ENCODE results near the gene ZC3H11A. TPM values are rescaled to one million over a fixed set of nuclear protein-coding genes. Genes with fewer than 3 reads are reported as not detected.
"Not testable (repeated sequence)": the region's sequence is repeated elsewhere in the genome, so short reads cannot be mapped to it uniquely, and the experiment has no call there.

ZC3H11A gene
- 10 to 100 TPM; 98.5 to 99.5 TPM for total RNA-seq

GRCh38 chr1:203795441-203796235 lies at the start of gene ZC3H11A, which contains the start of gene ZBED6:
Gene ZC3H11A, plus strand, starts transcription at chr1:203795623. Its CDS starts 21,448 bp downstream, at chr1:203817071.
Gene ZBED6, plus strand, starts transcription at chr1:203795623. Its CDS starts 1,900 bp downstream, at chr1:203797523.
- no peaks in the 10 kb centered on the region for H3K9me3 Mint-ChIP-seq (ENCODE audit: low read depth)
- H3K27ac Mint-ChIP-seq = peak within 1 kb of the TSS; percentile 96
- H3K4me1 Mint-ChIP-seq = peaks cover 41% of the 10 kb centered on the region
- peaks cover 39% of the 10 kb centered on the region for H3K36me3 Mint-ChIP-seq
- CTCF ChIA-PET = interaction anchor here (1.4 kb wide), 1 partner anchor 31 kb away, joined by 6 read pairs; the partner anchor contains the start of gene LAX1
- peak within 1 kb of the TSS; percentile 88 for H3K4me3 Mint-ChIP-seq
- peak; percentile 100 for ATAC-seq
- H3K27me3 Mint-ChIP-seq = no peaks in the 10 kb centered on the region
- DNase-seq = peak; percentile 100

GRCh38 chr1:203746281-203746680 lies 49.1 kb upstream of the ZC3H11A start:
- CTCF ChIA-PET = no interaction called here
- no peak overlapping the region for H3K27ac Mint-ChIP-seq
- H3K27me3 Mint-ChIP-seq = no peaks in the 10 kb centered on the region

GRCh38 chr1:203751051-203751450 lies 44.4 kb upstream of the ZC3H11A start:
- CTCF ChIA-PET = interaction anchor here (0.6 to 1.2 kb wide), 2 partner anchors 18 to 44 kb away, joined by 3 to 4 read pairs; no protein-coding TSS in a partner anchor
- Mint-ChIP-seq H3K27ac (no peak overlapping the region), H3K4me3 (no peak overlapping the region), H3K36me3 (no peaks in the 10 kb centered on the region), H3K27me3 (no peaks in the 10 kb centered on the region), H3K4me1 (peaks cover 20% of the 10 kb centered on the region), H3K9me3 (ENCODE audit: low read depth) (no peaks in the 10 kb centered on the region)
- DNase-seq (no peak), ATAC-seq (no peak)

More at GRCh38 chr1:203746281-203746680, 49.1 kb upstream of the ZC3H11A start:
- no peak for DNase-seq
- Mint-ChIP-seq H3K9me3 (ENCODE audit: low read depth) (no peaks in the 10 kb centered on the region), H3K36me3 (peaks cover 28% of the 10 kb centered on the region), H3K4me3 (no peak overlapping the region), H3K4me1 (peaks cover 23% of the 10 kb centered on the region)
- no peak for ATAC-seq

- ATAC-seq; H3K27ac Mint-ChIP-seq; H3K4me3 Mint-ChIP-seq; H3K36me3 Mint-ChIP-seq; DNase-seq; H3K9me3 Mint-ChIP-seq (ENCODE audit: low read depth); H3K27me3 Mint-ChIP-seq: not testable (repeated sequence)
- H3K4me1 Mint-ChIP-seq = peaks cover 24% of the 10 kb centered on the region
- CTCF ChIA-PET = interaction anchor here (0.7 to 1.2 kb wide), 2 partner anchors 10 to 17 kb away, joined by 3 read pairs; no protein-coding TSS in a partner anchor
Observed at GRCh38 chr1:203751618-203752361, 43.6 kb upstream of the ZC3H11A start.

DNA sequence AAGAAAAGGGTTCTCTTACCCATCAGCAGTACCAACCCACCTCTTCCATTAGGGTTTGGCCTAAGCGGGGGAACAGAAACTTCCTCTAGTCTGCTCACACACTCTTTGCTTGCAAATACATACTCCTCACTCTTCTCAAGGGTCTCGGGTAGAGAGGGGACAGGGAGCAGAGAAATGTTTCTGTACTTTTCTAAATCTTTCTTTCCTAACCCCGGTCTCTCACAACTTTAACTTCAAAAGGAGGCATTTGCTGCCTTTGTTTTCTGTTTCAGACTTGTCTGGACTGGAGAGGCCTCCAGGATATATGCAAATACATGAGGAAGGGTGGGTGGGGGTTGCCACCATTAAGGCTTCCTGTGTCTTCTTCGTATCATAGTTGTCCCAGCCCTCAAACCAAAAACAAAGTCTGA lies 41.0 kb upstream of the ZC3H11A start:
- no peak for DNase-seq
- Mint-ChIP-seq H3K27ac (peak overlapping the region; percentile 56), H3K27me3 (no peaks in the 10 kb centered on the region), H3K36me3 (no peaks in the 10 kb centered on the region), H3K4me3 (no peak overlapping the region), H3K4me1 (peaks cover 24% of the 10 kb centered on the region), H3K9me3 (ENCODE audit: low read depth) (no peaks in the 10 kb centered on the region)
- CTCF ChIA-PET = interaction anchor here (1.6 kb wide), 1 partner anchor 10 kb away, joined by 6 read pairs; the partner anchor contains the start of gene LAX1
- ATAC-seq = no peak

DNA sequence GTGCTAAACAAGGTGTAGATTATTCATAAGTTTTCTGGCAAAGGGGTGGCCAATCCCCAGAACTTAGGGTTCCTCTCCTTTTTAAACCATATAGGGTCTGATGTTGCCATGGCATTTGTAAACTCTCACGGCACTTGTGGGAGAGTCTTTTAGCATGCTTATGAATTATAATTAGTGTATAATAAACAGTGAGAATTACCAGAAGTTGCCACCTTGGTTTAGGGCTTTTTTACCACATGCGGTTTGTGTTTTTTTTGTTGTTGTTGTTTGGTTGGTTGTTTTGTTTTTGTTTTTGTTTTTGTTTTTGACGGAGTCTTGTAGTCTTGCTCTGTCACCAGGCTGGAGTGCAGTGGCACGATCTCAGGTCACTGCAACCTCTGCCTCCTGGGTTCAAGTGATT lies 39.4 kb upstream of the ZC3H11A start:
- CTCF ChIA-PET = interaction anchor here (1.6 kb wide), 1 partner anchor 9 kb away, joined by 6 read pairs; the partner anchor contains the start of gene LAX1
- H3K36me3 Mint-ChIP-seq = no peaks in the 10 kb centered on the region
- no peak for DNase-seq
- ATAC-seq = peak; percentile 31
- H3K4me1 Mint-ChIP-seq = peaks cover 24% of the 10 kb centered on the region
- no peaks in the 10 kb centered on the region for H3K9me3 Mint-ChIP-seq (ENCODE audit: low read depth)
- no peaks in the 10 kb centered on the region for H3K27me3 Mint-ChIP-seq
- no peak overlapping the region for H3K4me3 Mint-ChIP-seq
- H3K27ac Mint-ChIP-seq = peak overlapping the region; percentile 48

GRCh38 chr1:203758749-203759148 lies 36.7 kb upstream of the ZC3H11A start:
- H3K4me3 Mint-ChIP-seq; DNase-seq; H3K9me3 Mint-ChIP-seq (ENCODE audit: low read depth); H3K27ac Mint-ChIP-seq; ATAC-seq; H3K27me3 Mint-ChIP-seq; H3K36me3 Mint-ChIP-seq: not testable (repeated sequence)
- CTCF ChIA-PET = interaction anchor here (1.4 kb wide), 1 partner anchor 11 kb away, joined by 3 read pairs; no protein-coding TSS in a partner anchor
- H3K4me1 Mint-ChIP-seq = peaks cover 31% of the 10 kb centered on the region

- Mint-ChIP-seq H3K4me3 (no peak overlapping the region), H3K27ac (no peak overlapping the region), H3K9me3 (ENCODE audit: low read depth) (no peaks in the 10 kb centered on the region), H3K36me3 (peaks cover 2% of the 10 kb centered on the region), H3K27me3 (no peaks in the 10 kb centered on the region), H3K4me1 (peaks cover 34% of the 10 kb centered on the region)
- DNase-seq = no peak
- CTCF ChIA-PET = no interaction called here
- no peak for ATAC-seq
Observed at GRCh38 chr1:203760506-203760905, 34.9 kb upstream of the ZC3H11A start.

GRCh38 chr1:203761958-203762357 lies 33.5 kb upstream of the ZC3H11A start:
- not testable (repeated sequence) for H3K27ac Mint-ChIP-seq, H3K36me3 Mint-ChIP-seq

GRCh38 chr1:203763505-203763904 lies 31.9 kb upstream of the ZC3H11A start:
- ATAC-seq (no peak), DNase-seq (no peak)
- peak overlapping the region; percentile 70 for H3K27ac Mint-ChIP-seq
- CTCF ChIA-PET = interaction anchor here (0.7 to 2.8 kb wide), 5 partner anchors 15 to 276 kb away, joined by 3 to 14 read pairs (median 6); partner anchors contain the start of genes ATP2B4, ZBED6 and ZC3H11A
- no peak overlapping the region for H3K4me3 Mint-ChIP-seq
- H3K27me3 Mint-ChIP-seq = no peaks in the 10 kb centered on the region
- peaks cover 43% of the 10 kb centered on the region for H3K4me1 Mint-ChIP-seq
- H3K36me3 Mint-ChIP-seq = peaks cover 9% of the 10 kb centered on the region
- no peaks in the 10 kb centered on the region for H3K9me3 Mint-ChIP-seq (ENCODE audit: low read depth)

More at GRCh38 chr1:203761958-203762357, 33.5 kb upstream of the ZC3H11A start:
- CTCF ChIA-PET; H3K9me3 Mint-ChIP-seq (ENCODE audit: low read depth); H3K27me3 Mint-ChIP-seq; DNase-seq; H3K4me3 Mint-ChIP-seq; ATAC-seq: not testable (repeated sequence)
- peaks cover 33% of the 10 kb centered on the region for H3K4me1 Mint-ChIP-seq

DNA sequence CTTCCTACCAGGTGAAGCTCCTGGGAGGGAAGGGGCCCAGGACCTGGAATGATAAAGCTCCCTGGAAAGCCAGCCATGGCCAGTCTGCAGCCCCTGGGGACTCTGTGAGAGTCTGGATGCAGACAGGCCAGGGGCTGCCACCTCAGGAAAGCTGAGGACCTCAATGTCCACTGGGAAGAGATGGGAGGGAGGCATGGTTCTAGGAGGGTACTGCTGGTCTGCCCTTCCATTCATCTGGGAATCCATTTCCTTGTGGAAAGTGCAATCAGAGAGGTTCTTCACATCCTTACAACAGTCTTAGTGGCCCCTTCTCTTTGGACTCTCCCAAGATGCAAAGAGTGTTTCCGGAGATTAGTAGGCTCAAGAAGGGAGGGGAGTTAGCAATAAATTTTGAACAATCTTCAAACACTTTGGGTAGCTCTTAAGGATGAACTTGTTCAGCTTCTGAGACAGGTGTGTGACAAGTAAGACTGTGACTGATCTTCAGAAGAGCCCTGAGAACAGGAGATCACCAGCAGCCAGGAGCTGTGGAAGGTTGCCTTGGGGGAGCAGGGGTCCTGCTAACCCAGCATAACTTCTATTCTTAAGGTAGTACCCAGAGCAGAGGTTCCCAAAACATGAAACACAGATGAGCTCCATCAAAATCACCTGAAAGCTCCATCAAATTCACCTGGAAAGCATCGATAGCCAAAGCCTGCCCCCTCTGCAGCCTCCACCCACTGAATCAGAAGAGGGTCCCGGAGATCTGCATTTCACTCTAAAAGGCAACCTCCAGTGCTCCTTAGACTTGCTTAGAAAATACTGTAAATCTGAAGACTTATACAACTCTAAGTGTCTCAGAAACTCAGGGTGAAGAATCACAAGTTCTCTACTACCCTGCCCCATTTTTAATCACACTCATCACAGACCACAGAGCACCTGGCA lies 31.1 kb upstream of the ZC3H11A start:
- Mint-ChIP-seq H3K4me1 (peaks cover 48% of the 10 kb centered on the region), H3K27me3 (no peaks in the 10 kb centered on the region), H3K27ac (peak overlapping the region; percentile 100), H3K9me3 (ENCODE audit: low read depth) (no peaks in the 10 kb centered on the region), H3K4me3 (peak overlapping the region; percentile 87), H3K36me3 (peaks cover 11% of the 10 kb centered on the region)
- DNase-seq (no peak), ATAC-seq (no peak)
- CTCF ChIA-PET = interaction anchor here (0.6 to 2.8 kb wide), 18 partner anchors 9 to 667 kb away, joined by 3 to 14 read pairs (median 4); partner anchors contain the start of genes ATP2B4, ZBED6 and ZC3H11A

Data from activated CD8-positive, alpha-beta memory T cell treated with anti-CD3 and anti-CD28 coated beads, Interleukin-2, amount 10 ng/mL, durations not matched to agents 7 days and 5 days (primary cell).